ENCODE results near the gene CPLX4. TPM values are rescaled to one million over a fixed set of nuclear protein-coding genes. Genes with fewer than 3 reads are reported as not detected.

CPLX4 gene
- total and polyA plus RNA-seq, 9 donors = not detected

DNA sequence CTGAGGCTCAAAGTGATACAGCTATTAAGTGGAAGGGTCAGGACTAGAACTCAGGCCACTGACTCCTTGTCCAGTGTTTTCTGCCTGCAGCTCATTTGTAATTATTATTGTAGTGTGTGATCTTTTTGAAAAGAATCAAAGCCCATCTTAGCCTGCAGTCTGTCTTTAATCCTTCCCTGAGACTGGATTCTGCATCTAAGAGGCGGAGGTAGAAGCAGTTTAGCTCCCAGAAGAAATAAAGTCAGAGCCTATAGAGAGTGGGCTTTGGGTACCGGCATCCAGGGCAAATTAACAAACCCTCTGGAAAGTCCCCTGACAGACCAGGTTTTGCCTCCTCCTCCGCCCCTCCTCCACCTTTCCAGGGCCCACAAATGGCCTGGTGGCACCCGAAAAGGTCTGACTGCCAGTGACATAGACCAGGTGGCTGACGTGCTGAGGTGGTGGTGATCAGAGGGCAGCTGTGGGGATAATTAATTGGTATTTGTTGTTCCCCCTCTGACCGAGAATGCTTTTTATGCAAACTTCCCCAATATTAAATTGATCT lies 43.0 kb downstream of the CPLX4 start:
- no peaks in the 10 kb centered on the region for H3K36me3 ChIP-seq
- TF ChIP-seq EP300 (IDR thresholded peaks at IDR 0.05) (no peak), POLR2A (IDR thresholded peaks at IDR 0.05) (no peak)
- TF ChIP-seq, protein P1, sequence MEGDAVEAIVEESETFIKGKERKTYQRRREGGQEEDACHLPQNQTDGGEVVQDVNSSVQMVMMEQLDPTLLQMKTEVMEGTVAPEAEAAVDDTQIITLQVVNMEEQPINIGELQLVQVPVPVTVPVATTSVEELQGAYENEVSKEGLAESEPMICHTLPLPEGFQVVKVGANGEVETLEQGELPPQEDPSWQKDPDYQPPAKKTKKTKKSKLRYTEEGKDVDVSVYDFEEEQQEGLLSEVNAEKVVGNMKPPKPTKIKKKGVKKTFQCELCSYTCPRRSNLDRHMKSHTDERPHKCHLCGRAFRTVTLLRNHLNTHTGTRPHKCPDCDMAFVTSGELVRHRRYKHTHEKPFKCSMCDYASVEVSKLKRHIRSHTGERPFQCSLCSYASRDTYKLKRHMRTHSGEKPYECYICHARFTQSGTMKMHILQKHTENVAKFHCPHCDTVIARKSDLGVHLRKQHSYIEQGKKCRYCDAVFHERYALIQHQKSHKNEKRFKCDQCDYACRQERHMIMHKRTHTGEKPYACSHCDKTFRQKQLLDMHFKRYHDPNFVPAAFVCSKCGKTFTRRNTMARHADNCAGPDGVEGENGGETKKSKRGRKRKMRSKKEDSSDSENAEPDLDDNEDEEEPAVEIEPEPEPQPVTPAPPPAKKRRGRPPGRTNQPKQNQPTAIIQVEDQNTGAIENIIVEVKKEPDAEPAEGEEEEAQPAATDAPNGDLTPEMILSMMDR (IDR thresholded peaks at IDR 0.05) = no peak
- 28 to 35% (median 31%) methylated on average over 6 of the region's 6 CpGs for WGBS, 3 donors
- H3K4me3 ChIP-seq = no peak overlapping the region
- no peak for DNase-seq
- no peaks in the 10 kb centered on the region for H3K9me3 ChIP-seq
- no peak overlapping the region for H3K27ac ChIP-seq
- no peaks in the 10 kb centered on the region for H3K27me3 ChIP-seq
- peaks cover 2% of the 10 kb centered on the region for H3K4me1 ChIP-seq (ENCODE audit: insufficient read depth)
- intact Hi-C loops (cut with DNase I) = no loop called here

DNA sequence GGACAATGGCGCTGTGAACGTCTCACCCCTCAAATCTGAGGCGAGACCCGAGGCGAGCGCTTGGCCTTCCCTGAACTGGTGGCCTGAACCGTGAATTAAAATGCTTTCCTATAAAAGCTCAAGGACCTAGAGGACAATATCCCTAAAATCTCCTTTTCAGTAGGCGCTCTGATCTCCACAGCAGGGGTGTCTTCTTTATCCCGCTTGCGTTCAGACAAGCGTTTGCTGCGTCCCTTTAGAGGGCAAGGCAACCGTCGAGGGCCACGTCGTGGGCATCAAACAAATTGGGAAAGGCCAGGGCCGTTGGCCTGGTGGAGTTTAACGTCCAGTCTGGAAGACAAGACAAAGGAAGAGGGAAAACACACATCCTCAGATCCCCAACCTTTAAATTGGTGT lies 43.9 kb downstream of the CPLX4 start:
- intact Hi-C loops (cut with DNase I) = no loop called here
- H3K4me3 ChIP-seq = no peak overlapping the region
- no peak for TF ChIP-seq EP300 (IDR thresholded peaks at IDR 0.05)
- no peak for TF ChIP-seq POLR2A (IDR thresholded peaks at IDR 0.05)
- TF ChIP-seq, protein P1 (IDR thresholded peaks at IDR 0.05) = no peak
- H3K27me3 ChIP-seq = no peaks in the 10 kb centered on the region
- WGBS, 3 donors = 17 to 21% (median 20%) methylated on average over 18 of the region's 18 CpGs
- no peaks in the 10 kb centered on the region for H3K9me3 ChIP-seq
- no peak for DNase-seq
- no peak overlapping the region for H3K27ac ChIP-seq
- peaks cover 2% of the 10 kb centered on the region for H3K4me1 ChIP-seq (ENCODE audit: insufficient read depth)
- no peaks in the 10 kb centered on the region for H3K36me3 ChIP-seq

DNA sequence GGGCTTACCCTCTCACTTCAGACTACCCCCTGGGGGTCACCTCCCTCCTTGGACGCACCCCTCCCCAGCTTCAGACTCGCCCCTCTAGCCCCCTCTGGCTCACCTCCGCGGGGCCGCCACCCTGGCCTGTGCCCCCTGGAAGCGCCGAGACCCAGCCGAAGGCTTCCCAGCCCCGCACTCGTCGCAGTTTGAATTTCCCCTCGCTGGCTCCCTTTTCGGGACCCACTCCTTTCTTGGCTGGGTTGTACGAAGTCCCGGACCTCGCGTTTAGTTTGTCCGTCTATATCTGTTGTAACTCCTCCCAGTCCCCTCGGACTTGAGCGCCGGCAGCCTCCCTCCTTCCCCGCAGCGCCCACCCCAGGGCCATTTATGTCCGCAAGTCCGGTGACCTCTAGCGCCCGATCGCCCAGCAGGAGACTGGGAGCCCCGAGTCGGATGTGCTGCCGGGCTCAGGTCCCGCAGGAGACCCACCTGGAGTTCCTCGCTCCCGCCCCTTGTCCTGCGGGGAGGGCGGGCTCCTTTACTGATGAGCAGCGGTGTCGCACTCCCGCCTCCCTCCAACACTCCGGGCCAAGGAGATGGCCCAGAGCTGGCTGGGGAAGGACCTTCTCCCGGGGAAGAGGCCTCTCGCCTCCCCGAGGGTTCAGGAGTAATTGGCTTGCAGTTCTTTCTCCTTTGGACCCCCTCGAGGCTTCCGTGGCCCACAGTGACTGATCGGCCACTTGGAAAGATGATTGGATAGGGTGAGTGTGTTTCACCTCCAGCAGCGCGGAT lies 44.5 kb downstream of the CPLX4 start:
- H3K36me3 ChIP-seq = no peaks in the 10 kb centered on the region
- H3K27ac ChIP-seq = no peak overlapping the region
- intact Hi-C loops (cut with DNase I) = no loop called here
- no peak for DNase-seq
- H3K9me3 ChIP-seq = no peaks in the 10 kb centered on the region
- H3K4me1 ChIP-seq (ENCODE audit: insufficient read depth) = peaks cover 2% of the 10 kb centered on the region
- TF ChIP-seq, protein P1 (IDR thresholded peaks at IDR 0.05) = no peak
- TF ChIP-seq POLR2A (IDR thresholded peaks at IDR 0.05) (no peak), EP300 (IDR thresholded peaks at IDR 0.05) (no peak)
- 3 to 4% (median 3%) methylated on average over 47 to 48 of the region's 48 CpGs for WGBS, 3 donors
- no peak overlapping the region for H3K4me3 ChIP-seq
- H3K27me3 ChIP-seq = no peaks in the 10 kb centered on the region

DNA sequence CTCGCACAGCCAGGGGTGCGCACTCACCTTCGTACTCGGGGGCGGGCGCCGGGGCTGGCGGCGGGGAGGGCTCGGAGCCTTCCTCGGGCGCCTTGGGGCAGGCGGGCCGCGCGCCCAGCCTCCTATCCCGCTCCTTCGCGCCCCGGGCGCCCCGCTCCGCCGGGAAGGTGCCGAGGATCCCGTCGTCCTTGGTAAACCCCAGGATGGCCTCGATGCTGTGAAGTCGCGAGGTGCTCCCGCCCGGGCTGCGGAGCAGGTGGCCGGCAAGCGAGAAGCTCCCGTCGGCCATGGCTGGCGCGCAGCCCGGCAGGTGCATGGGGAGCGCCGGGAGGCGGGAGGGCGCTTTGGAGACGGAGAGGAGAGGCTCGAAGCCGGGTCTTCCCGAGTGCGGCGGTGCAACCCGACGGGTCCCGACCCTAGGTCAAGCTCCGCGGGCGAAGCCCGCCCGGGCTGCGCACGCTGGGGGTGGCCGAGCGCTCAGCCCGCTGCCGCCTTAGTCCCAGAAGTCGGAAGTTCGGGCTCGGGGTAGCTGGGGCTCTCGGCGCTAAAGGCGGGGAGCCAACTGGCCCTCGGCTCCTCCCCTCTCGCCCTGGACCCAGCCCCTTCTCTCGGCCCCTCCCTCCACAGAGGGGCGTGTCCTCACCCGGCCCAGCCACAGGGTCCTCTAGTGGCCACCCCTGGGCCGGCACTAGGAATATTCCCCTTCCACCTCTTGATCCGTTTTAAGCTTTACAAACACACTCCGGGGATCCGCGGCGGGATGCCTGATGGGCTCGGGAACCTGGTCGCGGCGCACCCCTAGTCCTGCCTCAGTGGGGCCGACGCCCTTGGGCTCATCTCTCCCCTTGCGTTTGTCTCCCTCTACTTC lies 45.3 kb downstream of the CPLX4 start, which contains the start of gene RAX:
TSS of gene RAX (minus strand) at position 564 of the 868 bp plus-strand sequence. CDS start at position 316, 248 bp downstream.
- no peak within 1 kb of the TSS for H3K4me3 ChIP-seq
- H3K27ac ChIP-seq = no peak within 1 kb of the TSS
- TF ChIP-seq EP300 (IDR thresholded peaks at IDR 0.05) (no peak), POLR2A (IDR thresholded peaks at IDR 0.05) (no peak)
- TF ChIP-seq, protein P1 (IDR thresholded peaks at IDR 0.05) = no peak
- H3K9me3 ChIP-seq = no peaks in the 10 kb centered on the region
- H3K4me1 ChIP-seq (ENCODE audit: insufficient read depth) = peaks cover 2% of the 10 kb centered on the region
- no peak for DNase-seq
- no peaks in the 10 kb centered on the region for H3K27me3 ChIP-seq
- H3K36me3 ChIP-seq = no peaks in the 10 kb centered on the region
- intact Hi-C loops (cut with DNase I) = no loop called here
- WGBS, 3 donors = 1 to 3% (median 1%) methylated on average over 19 to 88 of the region's 88 CpGs

Data from ovary (tissue), 9 donors.